Measurements from ENCODE around the gene KIF26B.

- TF ChIP-seq CTCF (IDR thresholded peaks at IDR 0.05) (no peak), CBFB (CRISPR knock-in tag; IDR thresholded peaks at IDR 0.05; ENCODE audit: low read depth) (no peak), FOXJ3 (CRISPR knock-in tag; IDR thresholded peaks at IDR 0.05; ENCODE audit: borderline replicate concordance) (no peak), RELA (CRISPR knock-in tag; IDR thresholded peaks at IDR 0.05; ENCODE audit: borderline replicate concordance) (no peak), ZNF512 (CRISPR knock-in tag; IDR thresholded peaks at IDR 0.05; ENCODE audit: borderline replicate concordance) (no peak), CREM (CRISPR knock-in tag; IDR thresholded peaks at IDR 0.05) (no peak), TEAD1 (CRISPR knock-in tag; IDR thresholded peaks at IDR 0.05) (no peak), GABPB1 (CRISPR knock-in tag; IDR thresholded peaks at IDR 0.05) (no peak), CREB1 (CRISPR knock-in tag; IDR thresholded peaks at IDR 0.05) (no peak), JUN (CRISPR knock-in tag; IDR thresholded peaks at IDR 0.05) (no peak), NR1H2 (CRISPR knock-in tag; IDR thresholded peaks at IDR 0.05) (no peak)
- TF ChIP-seq, protein P1, sequence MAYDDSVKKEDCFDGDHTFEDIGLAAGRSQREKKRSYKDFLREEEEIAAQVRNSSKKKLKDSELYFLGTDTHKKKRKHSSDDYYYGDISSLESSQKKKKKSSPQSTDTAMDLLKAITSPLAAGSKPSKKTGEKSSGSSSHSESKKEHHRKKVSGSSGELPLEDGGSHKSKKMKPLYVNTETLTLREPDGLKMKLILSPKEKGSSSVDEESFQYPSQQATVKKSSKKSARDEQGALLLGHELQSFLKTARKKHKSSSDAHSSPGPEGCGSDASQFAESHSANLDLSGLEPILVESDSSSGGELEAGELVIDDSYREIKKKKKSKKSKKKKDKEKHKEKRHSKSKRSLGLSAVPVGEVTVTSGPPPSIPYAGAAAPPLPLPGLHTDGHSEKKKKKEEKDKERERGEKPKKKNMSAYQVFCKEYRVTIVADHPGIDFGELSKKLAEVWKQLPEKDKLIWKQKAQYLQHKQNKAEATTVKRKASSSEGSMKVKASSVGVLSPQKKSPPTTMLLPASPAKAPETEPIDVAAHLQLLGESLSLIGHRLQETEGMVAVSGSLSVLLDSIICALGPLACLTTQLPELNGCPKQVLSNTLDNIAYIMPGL (CRISPR knock-in tag; IDR thresholded peaks at IDR 0.05): no peak
These were observed 525.3 kb downstream of the KIF26B start for GRCh38 chr1:245679821-245680780.
